Measurements from ENCODE around the gene IMPA2.
A peak's percentile ranks its signal among the peaks of the same experiment; 100 is the strongest.
"Not testable (repeated sequence)": the region's sequence is repeated elsewhere in the genome, so short reads cannot be mapped to it uniquely, and the experiment has no call there.

Gene IMPA2

DNA sequence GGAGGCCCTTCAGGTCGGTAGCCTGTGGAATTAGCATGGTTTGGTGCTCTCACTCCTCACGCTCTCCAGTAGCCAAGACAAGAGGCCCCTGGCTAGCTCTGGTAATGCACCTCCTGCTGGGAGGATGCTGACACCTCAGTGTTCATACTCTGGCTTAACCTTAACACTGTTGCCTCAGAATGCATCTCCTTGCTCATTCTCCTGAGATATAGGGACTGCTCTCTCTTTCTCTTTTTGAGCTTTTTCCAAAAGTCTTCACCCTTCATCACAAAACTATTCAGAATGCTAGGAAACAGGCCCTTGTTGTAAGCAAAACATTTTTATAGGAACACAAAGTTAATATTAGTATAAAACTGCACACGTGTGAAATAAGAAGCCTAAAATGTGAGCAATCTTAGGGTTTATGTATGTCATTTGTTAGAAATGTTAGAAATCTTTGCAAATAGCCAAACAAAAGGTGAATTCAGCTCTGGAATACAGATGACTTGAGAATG lies 17.3 kb upstream of the IMPA2 start:
- DNase-seq = no peak

DNA sequence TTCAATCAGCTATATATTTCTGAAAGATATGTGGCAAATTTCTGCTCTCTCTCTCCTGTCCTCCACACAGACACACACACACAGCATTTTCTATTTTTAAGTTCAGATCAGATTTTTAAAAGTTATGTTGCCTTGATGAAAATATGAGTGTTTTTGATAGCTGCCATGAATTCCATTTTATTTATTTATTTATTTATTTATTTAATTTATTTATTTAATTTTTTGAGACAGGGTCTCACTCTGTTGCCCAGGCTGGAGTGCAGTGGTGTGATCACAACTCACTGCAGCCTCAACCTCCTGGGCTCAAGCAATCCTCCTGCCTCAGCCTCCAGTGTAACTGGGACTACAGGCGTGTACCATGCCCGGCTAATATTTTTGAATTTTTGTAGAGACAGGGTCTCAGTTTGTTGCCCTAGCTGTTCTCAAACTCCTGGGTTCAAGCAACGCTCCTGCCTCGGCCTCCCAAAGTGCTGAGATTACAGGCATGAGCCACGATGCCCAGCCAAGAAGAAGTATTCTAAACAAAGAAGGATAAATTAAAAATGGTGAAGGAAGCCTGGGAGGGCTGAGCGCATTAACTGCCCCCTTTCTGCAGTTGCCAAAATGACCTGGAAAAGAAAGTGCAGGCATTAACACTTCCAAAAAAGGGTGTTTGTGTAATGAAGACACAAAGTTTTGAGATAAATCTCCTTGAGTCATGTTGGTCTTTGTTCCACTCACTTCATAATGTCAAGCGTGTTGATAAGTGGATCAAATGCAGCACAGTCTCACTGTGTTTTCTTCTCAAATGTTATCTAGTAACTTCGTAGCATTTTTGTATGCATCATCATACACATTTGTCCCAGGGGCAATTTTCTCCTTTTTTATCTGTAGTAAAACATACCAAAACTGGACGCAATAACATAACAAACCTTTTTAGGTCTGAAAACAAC lies 11.1 kb upstream of the IMPA2 start:
- DNase-seq = no peak

DNA sequence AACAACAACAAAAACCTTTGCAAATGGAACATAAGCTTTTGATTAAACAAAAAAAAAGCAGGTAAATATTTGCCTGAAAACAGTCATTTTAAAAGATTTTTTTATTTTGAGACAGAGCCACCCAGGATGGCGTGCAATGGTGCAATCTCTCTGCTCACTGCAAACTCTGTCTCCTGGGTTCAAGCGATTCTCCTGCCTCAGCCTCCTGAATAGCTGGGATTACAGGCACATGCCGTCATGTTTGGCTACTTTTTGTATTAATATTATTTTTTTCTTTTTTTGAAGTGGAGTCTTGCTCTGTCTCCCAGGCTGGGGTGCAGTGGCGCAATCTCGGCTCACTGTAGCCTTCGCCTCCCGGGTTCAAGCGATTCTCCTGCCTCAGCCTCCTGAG lies 10.5 kb upstream of the IMPA2 start:
- DNase-seq = not testable (repeated sequence)

DNA sequence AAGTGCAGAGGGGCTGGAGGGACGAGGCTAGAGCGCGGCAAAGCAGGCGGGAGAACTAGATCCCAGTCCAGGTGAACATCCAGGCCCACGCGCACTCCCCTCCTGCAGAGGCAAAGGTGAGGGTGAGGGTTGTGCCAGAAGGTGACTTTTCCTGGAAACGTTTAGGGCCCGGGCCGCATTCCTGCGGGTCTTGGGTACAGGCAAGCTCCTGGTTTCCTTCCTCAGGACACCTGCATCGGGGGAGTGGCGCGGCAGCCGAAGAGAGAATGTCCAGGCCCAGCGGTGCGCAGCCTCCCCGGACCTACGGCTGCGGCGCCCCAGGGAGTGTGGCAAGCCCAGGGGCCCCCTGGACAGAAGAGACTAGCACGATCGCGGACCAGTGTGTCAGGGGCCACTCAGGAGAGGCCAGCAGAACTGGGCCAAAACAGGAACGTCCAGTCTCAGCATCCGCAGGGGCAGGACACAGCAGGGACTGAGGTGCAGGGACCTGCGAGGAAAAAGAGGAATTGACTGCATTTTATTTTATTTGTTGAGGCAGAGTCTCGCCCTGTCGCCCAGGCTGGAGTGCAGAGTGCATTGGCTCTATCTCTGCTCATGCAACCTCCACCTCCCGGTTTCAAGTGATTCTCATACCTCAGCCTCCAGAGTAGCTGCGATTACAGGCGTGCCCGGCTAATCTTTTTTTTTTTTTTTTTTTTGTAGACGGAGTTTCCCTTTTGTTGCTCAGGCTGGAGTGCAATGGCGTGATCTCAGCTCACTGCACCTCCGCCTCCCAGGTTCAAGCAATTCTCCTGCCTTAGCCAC lies 8.7 kb upstream of the IMPA2 start:
- DNase-seq = no peak

DNA sequence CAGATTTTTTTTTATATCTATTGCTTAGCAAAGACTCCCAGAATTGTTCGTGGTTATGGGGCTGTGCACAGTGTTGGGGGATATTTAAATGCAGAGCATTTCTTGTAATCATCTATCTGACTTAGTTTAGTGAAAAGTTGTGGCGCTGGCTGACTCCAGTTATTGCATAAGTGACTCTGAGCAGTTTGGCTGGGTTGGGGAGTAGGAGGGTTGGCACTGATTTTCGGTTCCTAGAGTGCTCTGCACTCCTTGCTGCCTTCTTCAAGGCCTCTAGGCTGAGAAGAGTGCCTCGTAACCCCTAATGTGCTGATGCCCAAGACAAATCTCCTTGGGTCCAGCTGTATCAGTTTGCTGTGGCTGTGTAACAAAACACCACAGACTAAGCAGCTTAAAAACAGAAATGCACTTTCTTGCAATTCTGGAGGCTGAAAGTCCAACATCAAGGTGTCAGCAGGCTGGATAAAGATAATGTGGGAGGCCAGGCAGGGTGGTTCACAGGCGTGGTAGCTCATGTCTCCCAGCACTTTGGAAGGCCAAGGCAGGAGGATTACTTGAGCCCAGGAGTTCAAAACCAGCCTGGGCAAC lies 6.5 kb upstream of the IMPA2 start:
- no peak for DNase-seq

DNA sequence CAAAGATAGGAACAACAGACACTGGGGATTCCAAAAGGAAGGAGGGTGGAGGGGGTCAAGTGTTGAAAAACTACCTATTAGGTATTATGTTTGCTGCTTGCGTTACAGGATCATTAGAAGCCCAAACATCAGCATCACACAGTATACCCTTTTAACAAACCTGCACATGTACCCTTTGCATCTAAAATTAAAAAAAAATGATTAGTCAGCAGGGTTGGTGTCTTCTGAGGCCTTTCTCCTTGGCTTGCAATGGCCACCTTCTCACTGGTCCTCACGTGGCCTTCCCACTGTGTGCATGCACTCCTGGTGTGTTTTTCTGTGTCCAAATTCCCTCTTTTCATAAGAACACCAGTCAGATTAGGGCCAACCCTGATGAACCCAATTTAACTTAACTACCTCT lies 5.6 kb upstream of the IMPA2 start:
- DNase-seq = no peak

DNA sequence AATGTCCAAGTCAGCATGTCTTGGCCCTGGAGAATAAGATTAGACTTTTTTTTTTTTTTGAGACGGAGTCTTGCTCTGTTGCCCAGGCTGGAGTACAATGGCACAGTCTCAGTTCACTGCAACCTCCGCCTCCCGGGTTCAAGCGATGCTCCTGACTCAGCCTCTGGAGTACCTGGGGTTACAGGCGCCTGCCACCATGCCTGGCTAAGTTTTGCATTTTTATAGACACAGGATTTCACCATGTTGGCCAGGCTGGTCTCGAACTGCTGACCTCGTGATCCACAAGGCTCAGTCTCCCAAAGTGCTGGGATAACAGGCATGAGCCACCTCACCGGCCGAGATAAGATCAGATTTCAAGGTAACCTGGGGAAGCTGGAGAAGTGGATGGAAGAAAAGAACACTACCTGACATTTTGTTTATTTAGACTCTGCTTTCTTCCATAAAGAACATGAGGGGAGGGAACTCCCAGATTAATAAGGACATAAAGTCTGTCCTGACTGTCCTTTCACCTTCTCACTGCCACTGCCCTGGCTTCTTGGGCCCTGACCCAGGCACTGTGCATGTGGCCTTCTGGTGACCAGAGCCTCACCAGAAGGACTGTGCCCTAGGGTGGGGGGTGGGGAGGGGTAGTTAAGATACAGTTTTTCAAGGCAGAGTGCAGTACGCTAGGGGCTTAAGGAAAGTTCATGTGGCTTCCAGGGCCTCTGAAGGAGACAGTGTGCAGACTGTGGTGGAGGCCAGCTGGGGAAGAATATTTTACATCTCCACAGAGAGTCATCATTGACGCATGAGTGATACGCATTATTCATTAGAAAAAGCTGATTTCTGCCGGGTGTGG lies 4.8 kb upstream of the IMPA2 start:
- DNase-seq = no peak

DNA sequence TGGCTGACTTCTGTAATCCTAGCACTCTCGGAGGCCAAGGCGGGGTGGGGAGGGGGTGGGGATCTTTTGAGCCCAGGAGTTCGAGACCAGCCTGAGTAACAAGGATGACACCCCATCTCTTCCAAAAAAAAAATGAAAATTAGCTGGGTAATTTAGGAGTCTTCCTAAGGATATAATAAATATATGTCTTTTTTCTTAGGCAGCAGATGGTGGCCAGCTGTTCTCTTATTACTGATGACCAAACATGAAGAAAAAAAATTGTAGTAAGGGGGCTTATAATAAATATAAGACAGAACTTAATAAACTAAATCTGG lies 4.2 kb upstream of the IMPA2 start:
- DNase-seq = no peak

DNA sequence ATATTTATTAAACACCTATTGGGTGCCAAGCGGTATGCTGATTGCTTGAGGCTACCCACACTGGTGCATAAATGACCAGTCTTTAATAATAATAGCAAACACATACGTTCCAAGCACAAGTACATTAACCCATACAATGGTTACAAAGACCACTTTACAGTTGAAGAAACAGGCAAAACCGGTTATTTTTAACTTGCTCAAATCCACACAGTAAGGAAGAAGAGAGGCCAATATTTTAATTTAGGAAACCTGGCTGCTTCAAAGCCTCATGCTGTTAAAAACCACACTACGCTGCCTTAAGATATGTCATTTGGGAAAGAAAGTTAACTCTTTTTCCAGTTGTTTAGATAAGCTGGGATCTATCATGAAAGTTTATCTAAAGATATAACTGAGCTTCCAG lies 2.4 kb upstream of the IMPA2 start:
- no peak for DNase-seq

DNA sequence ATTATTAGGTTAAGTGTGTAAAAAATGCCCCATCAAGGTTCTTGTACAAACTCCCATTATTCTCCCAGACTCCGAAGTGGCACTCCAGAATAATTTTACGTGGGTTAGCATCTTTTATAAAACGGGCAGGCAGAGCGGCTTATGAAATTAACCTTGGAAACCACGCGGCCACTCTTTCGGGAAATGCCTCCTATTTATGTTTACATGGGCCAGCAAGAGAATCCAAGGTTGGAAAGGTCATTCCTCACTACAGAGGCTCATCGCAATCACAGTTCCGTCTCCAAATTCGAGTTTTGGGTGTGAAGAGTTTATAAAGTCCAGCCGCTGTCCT lies 1.2 kb upstream of the IMPA2 start:
- DNase-seq = no peak

DNA sequence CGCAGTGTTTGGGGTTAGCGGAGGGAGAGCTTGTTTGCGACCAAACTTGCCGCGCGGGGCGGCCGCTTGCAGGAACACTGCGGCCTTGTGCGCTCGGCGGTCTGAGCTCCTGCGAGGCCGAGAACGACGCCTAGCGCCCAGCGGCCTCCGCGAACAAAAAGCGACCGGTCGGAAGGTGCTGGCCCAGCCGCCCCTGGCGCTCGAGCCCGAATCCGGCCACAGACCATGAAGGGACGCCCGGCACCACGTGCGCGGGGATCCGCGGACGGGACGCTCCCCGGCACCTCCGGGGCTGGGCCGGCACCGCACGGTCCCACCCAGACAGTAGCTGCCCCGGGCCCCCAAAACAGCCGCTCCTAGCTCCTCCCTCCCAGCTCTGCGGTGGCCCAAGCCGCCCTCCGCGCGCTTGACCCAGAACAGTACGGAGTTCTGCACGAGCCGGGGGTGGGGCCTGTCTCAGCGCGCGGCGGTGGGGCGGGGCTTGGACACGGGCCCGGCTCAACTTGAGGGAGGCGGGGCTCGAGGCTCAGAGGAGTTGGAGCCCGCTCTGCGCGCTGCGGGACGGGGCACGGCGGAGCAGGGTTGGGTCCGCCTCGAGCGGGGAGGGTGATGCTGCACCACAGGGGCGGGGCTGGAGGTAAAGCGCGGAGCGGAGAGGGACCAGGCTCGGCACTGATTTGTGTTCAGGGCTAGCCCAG lies 664 bp upstream of the IMPA2 start:
- DNase-seq = peak in 1 of 2 experiments; percentile 95

DNA sequence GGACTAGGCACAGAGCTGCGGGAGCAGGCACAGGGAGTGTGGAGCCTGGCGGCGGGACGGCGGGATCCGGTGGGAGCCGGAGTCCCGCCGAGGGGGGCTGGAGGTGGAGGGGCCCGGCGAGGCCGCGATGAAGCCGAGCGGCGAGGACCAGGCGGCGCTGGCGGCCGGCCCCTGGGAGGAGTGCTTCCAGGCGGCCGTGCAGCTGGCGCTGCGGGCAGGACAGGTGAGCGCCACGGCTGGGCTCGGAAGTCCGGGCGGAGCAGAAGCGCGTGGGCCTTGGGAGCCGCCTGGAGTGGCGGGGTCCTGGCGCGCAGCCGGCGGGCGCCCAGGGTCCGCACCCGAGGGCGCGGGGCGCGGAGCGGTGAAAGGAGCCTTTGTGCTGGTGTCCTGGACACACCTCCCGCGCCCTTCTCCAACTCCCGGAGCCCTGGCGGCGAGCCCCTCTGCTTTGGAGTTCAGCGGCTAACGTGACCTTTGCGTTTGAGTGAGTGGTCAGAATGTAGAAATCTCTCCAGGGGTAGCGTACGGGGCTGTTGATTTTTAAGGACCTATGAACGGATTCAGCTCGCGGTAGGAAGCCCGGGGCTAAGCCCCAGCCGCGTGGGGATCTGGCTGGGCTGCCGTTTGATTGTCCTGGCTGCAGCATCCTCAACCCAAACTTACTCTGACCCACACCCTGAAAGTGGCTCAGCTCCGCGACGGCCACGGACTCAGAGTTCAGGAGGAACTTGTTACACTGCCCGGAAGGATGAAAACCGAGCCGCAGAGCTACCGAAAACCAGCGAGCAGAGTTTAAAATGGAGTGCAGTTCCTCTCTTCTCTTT lies 448 bp downstream of the IMPA2 start:
- DNase-seq = no peak

DNA sequence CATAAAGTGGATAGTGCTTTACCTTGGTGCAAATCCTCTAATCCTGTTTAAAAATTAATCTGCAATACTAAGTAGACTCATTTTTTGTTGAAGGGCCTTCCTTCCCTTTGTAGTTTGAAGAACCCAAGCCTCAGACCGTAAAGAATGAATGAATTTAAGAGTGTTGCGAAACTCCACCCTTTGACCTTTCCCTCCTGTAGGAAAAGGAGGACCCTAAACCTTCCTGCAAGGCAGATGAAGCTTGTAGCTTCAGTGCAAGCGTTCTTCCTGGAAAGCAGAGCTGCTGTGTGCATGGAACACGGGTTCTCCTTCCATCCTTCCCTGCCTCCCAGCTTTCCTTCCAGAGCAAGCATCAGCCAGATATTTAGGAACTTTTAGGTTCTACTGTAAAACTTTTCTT lies 1.7 kb downstream of the IMPA2 start:
- DNase-seq = no peak

DNA sequence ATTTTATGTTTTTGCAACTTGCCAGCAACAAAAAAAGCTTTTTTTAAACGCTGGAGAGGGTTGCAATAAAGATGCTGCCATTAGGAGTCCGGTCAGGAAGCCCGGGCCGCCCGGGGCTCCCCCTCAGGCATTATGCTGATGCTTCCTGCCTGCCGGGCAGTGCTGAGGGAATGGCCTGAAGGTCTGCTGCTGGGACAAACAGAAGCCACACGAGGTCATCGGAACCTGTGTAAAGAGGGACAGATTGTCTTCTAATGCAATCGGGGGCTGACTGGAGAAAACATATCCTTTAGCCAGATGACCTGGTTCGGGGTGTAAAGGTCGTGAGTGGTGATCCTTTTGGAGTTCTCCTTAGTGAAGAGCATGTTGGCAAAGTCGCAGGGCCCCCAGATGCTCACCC lies 2.3 kb downstream of the IMPA2 start:
- no peak for DNase-seq

DNA sequence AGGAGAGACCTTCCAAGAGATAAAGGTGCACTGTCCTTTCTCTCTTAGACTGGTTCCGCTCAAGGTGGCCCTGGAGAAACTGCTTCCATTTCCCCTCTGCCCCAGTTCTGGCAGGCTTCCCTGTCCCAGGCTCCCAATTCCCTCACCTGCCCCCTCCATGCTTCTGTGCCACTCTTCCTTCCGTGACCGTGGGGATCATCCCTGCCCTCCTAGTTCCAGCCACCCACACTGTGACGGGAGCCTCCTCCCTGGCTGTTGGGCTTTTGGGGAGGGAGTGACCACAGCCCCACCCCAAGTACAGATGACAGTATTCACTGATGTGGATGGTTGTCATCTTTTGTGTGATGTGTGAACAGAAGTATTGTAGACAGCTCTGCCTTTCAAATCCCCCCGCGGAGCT lies 2.8 kb downstream of the IMPA2 start:
- DNase-seq = no peak

DNA sequence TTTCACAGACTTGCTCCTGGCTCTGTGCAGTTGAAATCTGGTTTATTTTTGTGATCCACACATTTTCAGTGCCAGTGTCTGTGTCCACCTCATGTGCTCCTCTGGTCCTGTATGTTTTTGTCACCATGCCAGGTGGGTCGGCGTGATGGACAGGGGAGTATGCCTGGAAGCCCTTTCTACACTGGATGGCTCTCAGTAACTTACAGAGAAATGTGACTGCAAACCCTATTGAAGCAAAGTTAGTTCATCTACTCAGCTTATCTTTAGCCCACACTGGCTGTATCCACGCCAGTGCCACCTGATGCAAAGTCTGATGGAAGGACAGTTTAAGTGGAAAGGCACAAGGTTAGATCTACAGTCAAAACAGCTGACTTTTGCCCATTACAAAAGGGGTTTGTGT lies 4.3 kb downstream of the IMPA2 start:
- DNase-seq = no peak

DNA sequence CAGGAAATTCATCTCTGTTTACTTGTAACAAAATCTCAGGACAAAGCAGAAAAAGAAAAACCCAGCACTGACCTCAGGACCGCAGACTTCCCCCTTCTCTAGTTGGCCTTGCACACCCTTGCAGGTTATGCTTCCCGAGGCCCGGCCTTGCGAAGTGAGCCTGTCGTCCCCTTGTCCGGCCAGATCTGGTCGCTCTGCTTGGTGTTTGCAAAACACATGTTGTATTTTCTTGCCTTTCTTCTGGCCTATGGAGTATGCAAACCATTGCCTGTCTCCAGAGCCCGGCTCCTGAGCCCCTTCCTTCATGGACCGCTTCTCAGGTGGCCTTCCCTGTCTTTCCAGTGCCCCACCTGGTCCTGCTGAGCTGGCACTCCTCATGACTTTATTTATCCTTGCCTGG lies 4.8 kb downstream of the IMPA2 start:
- no peak for DNase-seq

DNA sequence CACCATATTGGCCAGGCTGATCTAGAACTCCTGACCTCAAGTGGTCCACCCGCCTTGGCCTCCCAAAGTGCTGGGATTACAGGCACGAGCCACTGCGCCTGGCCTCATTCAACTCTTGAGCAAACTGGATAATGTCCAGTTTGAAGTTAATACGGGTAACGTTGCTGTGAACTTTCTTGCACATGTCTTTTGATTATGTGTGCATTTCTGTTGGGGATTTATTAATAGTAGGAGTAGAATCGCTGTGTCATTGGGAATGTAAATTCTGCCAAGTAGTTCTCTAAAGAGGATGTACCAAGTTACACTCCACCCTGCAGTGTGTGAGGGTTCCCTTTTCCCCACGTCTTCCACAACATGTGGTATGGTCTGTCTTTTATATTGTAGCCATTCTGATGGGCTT lies 6.2 kb downstream of the IMPA2 start:
- no peak for DNase-seq

DNA sequence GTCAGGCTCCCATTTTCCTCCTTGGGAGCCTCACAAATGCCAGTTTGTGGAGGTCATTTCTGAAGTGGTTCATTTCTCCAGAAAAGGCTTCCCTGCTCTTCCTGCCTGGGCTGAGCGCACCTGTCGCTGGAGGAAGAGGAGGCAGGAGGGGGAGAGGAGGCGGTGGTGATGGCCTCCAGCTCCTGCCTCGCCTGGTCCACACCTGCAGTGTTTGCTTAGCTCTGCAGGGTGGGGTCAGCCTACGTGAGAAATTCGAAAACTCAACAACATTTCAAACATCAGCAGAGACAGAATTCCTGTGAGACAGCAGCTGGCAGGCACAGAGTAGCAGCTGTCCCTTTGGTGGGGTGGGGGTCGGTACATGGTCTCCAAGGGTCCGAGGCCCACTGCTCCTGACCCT lies 7.9 kb downstream of the IMPA2 start:
- DNase-seq = no peak

DNA sequence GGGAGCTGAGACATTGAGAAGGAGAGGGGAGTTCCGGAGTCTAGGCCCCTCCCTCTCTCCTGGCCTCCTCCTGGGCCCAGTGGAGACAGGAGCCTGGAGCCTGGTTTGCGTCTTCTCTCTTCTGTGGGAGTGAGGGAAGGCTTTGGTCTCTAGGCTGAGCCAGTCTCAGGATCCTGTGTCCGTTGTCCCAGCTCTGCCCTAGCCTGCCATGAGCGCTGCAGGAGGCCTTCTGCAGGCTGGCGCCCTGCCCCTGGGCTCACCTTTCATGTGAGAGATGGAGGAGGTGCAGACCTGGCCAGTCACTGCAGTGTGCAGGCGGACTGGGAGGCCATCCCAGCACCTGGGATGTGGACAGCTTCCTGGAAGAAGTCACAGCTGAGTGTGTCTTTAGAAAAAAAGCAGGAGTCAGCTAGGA lies 8.7 kb downstream of the IMPA2 start:
- no peak for DNase-seq

DNA sequence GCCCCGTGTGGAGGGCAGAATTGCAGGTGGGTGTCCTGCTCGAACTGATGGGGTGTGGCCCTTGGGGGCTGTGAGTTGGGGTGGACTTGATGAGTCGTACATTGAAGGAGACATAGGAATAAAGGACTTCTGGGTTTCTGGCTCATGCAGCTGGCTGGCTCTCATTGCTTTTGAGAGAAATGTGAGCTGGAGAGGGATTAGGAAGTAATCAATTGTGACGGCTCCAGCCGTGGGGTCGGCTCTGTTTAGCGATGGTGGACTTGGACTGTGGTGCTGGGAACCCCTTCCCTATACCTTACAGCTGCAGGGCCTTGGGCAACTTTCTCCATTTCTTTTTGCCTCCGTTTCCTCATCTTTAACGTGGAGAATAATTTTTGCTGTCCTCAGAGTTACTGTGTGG lies 9.2 kb downstream of the IMPA2 start:
- DNase-seq = no peak
